ENCODE measurements around the gene LRG1. TPM values are rescaled to one million over a fixed set of nuclear protein-coding genes. Genes with fewer than 3 reads are reported as not detected.

The LRG1 gene
- total RNA-seq, 1 donor = not detected

DNA sequence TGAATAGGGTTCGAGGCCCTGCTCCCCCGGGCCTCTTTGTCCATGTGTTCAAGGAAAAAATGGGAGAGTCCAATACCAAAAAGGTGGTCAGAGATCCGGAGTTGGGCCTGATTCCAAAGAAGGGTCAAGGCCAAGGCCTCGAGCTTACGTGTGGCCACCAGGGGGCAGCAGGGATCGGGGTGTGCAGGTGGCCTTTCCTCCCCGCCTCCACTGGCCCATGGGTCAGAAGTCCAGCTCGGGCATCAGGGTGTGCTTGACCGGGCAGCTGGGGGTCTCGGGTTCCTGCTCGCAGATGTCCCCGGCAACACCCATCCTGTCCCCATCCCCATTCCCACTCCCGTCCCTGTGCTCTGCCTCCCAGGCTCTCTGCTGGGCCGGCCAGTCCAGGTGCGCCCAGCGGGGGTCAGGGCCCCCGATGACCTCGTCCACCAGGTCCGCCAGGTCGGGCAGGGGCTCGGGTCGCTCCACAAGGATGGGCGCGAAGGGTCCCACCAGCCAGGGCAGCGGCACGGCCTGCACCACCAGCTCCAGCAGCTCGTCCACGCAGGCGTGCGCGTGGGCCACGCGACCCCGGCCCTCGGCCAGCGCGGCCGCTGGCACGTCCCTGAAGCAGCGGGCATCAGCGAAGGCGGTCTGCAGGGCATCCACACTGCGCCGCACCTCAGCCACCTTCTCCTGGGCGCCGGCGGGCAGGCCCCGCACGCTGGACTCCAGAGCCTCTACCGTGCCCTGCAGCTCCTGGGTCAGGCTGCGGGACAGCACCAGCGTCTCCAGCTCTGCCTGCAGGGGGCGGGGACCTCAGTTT is 16.3 kb downstream of the LRG1 start:
- DNase-seq (ENCODE audit: insufficient read length, low spot score, missing footprints) = peak; percentile 93

DNA sequence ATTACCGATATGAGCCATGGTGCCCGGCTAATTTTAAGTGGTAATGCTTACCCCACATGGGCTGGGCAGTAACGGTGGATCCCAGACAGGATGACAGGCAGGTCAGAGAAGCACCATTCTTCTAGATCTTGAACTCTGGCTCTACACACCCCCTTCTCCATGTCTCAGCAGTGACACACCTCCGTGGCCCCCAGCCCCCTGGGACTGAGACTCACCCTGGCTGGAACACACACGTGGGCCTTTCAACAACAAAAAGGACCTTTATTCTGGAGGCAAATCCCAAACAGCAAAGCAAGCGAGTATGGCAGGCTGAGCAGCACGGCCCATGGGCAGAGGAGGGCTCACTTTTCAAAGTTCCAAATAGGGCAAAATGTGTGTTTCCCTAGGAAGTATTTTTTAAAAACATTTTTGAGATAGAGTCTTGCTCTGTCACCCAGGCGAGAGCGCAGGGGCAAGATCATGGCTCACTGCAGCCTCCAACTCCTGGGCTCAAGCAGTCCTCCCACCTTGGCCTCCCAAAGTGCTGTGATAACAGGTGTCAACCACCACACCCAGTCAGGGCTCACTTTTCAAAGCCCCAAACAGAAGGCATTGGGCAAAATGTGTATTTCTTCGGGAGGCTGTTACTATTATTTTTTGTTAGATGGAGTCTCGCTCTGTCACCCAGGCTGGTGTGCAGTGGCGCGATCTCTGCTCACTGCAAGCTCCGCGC is 17.4 kb downstream of the LRG1 start:
- Histone ChIP-seq H4K20me1 (ENCODE audit: insufficient read depth, low read length) (no peaks in the 10 kb centered on the region), H3K27ac (ENCODE audit: low read depth, low read length) (no peak overlapping the region), H3K4me3 (ENCODE audit: insufficient read depth, low read length) (no peak overlapping the region), H2AFZ (ENCODE audit: low read length) (no peak overlapping the region), H3K4me1 (ENCODE audit: insufficient read depth, low read length) (peaks cover 7% of the 10 kb centered on the region), H3K36me3 (ENCODE audit: insufficient read depth, low read length) (no peaks in the 10 kb centered on the region), H3K27me3 (ENCODE audit: insufficient read depth, low read length) (peaks cover 17% of the 10 kb centered on the region), H3K9me3 (ENCODE audit: low read depth, low read length) (no peaks in the 10 kb centered on the region), H3K4me2 (ENCODE audit: insufficient read depth, low read length) (no peak overlapping the region), H3K79me2 (ENCODE audit: insufficient read depth, low read length) (no peaks in the 10 kb centered on the region)
- no peak for DNase-seq (ENCODE audit: insufficient read length, low spot score, missing footprints)
- TF ChIP-seq, protein P1, sequence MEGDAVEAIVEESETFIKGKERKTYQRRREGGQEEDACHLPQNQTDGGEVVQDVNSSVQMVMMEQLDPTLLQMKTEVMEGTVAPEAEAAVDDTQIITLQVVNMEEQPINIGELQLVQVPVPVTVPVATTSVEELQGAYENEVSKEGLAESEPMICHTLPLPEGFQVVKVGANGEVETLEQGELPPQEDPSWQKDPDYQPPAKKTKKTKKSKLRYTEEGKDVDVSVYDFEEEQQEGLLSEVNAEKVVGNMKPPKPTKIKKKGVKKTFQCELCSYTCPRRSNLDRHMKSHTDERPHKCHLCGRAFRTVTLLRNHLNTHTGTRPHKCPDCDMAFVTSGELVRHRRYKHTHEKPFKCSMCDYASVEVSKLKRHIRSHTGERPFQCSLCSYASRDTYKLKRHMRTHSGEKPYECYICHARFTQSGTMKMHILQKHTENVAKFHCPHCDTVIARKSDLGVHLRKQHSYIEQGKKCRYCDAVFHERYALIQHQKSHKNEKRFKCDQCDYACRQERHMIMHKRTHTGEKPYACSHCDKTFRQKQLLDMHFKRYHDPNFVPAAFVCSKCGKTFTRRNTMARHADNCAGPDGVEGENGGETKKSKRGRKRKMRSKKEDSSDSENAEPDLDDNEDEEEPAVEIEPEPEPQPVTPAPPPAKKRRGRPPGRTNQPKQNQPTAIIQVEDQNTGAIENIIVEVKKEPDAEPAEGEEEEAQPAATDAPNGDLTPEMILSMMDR (IDR thresholded peaks at IDR 0.05; ENCODE audit: extremely low read depth, low read depth, low read length) = no peak

More for the DNA sequence above, 16.3 kb downstream of the LRG1 start:
- TF ChIP-seq, protein P1 (IDR thresholded peaks at IDR 0.05; ENCODE audit: extremely low read depth, low read depth, low read length) = peak; percentile 70
- Histone ChIP-seq H3K79me2 (ENCODE audit: insufficient read depth, low read length) (no peaks in the 10 kb centered on the region), H3K4me3 (ENCODE audit: insufficient read depth, low read length) (no peak overlapping the region), H3K27me3 (ENCODE audit: insufficient read depth, low read length) (peaks cover 11% of the 10 kb centered on the region), H3K4me1 (ENCODE audit: insufficient read depth, low read length) (peaks cover 7% of the 10 kb centered on the region), H3K36me3 (ENCODE audit: insufficient read depth, low read length) (no peaks in the 10 kb centered on the region), H3K9me3 (ENCODE audit: low read depth, low read length) (no peaks in the 10 kb centered on the region), H3K27ac (ENCODE audit: low read depth, low read length) (no peak overlapping the region), H2AFZ (ENCODE audit: low read length) (no peak overlapping the region), H4K20me1 (ENCODE audit: insufficient read depth, low read length) (no peaks in the 10 kb centered on the region), H3K4me2 (ENCODE audit: insufficient read depth, low read length) (no peak overlapping the region)

DNA sequence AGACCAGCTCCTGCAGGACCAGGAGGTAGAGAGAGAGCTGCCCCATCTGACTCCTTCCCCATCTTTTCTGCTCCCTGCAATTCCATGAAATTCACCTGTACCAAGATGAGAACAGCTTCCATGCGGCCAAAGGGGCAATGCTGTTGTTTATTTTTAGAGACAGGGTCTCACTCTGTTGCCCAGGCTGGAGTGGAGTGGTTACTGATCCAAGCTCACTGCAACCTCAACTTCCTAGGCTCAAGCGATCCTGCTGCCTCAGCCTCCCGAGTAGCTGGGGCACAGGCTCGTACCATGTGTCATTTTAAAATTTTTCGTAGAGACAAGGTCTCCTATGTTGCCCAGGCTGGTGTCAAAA is 18.0 kb downstream of the LRG1 start:
- peaks cover 7% of the 10 kb centered on the region for H3K4me1 ChIP-seq (ENCODE audit: insufficient read depth, low read length)
- H3K27ac ChIP-seq (ENCODE audit: low read depth, low read length) = no peak overlapping the region
- no peaks in the 10 kb centered on the region for H3K36me3 ChIP-seq (ENCODE audit: insufficient read depth, low read length)
- peaks cover 17% of the 10 kb centered on the region for H3K27me3 ChIP-seq (ENCODE audit: insufficient read depth, low read length)
- H3K4me2 ChIP-seq (ENCODE audit: insufficient read depth, low read length) = no peak overlapping the region
- H3K79me2 ChIP-seq (ENCODE audit: insufficient read depth, low read length) = no peaks in the 10 kb centered on the region
- TF ChIP-seq, protein P1 (IDR thresholded peaks at IDR 0.05; ENCODE audit: extremely low read depth, low read depth, low read length) = no peak
- no peaks in the 10 kb centered on the region for H4K20me1 ChIP-seq (ENCODE audit: insufficient read depth, low read length)
- H3K4me3 ChIP-seq (ENCODE audit: insufficient read depth, low read length) = no peak overlapping the region
- H2AFZ ChIP-seq (ENCODE audit: low read length) = no peak overlapping the region
- H3K9me3 ChIP-seq (ENCODE audit: low read depth, low read length) = no peaks in the 10 kb centered on the region
- DNase-seq (ENCODE audit: insufficient read length, low spot score, missing footprints) = no peak
